Activated CD4-positive, alpha-beta T cell treated with anti-CD3 and anti-CD28 coated beads for 24 hours (primary cell): ENCODE measurements around the gene KLHDC8A.
"Not testable (repeated sequence)": the region's sequence is repeated elsewhere in the genome, so short reads cannot be mapped to it uniquely, and the experiment has no call there.

Source experiments
- DNase-seq, 2 donors: peaks; one replicate each; pipeline ENCODE4 v3.0.0-alpha.2; 2020; ENCODE audit warnings: low read depth in 2 of 2

Gene KLHDC8A, protein sequence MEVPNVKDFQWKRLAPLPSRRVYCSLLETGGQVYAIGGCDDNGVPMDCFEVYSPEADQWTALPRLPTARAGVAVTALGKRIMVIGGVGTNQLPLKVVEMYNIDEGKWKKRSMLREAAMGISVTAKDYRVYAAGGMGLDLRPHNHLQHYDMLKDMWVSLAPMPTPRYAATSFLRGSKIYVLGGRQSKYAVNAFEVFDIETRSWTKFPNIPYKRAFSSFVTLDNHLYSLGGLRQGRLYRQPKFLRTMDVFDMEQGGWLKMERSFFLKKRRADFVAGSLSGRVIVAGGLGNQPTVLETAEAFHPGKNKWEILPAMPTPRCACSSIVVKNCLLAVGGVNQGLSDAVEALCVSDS

DNA sequence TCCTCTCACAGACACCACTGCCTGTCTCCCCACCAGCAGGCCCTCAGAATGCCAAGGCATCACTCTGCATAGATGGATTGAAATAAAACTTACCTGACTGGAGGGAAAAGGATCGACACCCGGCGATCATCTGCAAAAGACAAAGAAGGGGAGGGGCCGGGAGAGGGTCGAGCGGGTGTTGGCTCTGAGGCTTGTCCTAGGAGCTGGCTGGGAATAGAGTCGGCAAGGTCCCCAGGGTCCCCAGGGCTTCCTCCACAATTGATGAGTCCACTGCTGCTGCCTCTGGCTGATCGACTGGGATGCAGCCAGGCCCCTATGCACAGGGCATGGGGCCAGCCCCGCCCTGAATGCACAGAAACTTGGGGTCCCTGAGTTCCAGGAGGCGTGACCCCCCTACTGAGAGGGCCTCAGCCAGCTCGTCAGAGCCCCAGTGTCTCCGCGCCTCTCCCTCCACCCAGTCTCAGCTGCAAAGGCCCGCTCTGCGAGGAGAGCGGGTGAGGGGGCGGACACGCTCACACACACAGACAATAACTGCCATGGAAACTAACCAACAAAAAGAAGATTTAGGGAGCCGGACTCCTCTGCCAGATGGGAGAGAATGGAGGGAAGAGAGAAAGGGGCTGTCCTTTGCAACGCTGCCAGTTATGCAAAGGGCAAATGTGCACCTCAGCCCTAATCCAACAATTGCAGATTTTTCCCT, at the start of gene KLHDC8A:
TSS of gene KLHDC8A (minus strand) at position 483 of the 700 bp plus-strand sequence. CDS start 13,318 bp downstream, outside the sequence.
- no peak for DNase-seq

DNA sequence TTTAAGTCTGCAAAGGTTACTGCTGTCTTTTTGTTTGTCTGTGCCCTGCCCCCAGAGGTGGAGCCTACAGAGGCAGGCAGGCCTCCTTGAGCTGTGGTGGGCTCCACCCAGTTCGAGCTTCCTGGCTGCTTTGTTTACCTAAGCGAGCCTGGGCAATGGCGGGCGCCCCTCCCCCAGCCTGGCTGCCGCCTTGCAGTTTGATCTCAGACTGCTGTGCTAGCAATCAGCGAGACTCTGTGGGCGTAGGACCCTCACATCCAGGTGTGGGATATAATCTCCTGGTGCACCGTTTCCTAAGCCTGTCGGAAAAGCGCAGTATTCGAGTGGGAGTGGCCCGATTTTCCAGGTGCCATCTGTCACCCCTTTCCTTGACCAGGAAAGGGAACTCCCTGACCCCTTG, 49.5 kb upstream of the KLHDC8A start:
- DNase-seq, result not testable (repeated sequence)

DNA sequence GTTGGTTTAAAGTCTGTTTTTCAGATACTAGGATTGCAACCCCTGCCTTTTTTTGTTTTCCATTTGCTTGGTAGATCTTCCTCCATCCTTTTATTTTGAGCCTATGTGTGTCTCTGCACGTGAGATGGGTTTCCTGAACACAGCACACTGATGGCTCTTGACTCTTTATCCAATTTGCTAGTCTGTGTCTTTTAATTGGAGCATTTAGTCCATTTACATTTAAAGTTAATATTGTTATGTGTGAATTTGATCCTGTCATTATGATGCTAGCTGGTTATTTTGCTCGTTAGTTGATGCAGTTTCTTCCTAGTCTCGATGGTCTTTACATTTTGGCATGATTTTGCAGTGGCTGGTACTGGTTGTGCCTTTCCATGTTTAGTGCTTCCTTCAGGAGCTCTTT, 47.8 kb upstream of the KLHDC8A start:
- not testable (repeated sequence) for DNase-seq

DNA sequence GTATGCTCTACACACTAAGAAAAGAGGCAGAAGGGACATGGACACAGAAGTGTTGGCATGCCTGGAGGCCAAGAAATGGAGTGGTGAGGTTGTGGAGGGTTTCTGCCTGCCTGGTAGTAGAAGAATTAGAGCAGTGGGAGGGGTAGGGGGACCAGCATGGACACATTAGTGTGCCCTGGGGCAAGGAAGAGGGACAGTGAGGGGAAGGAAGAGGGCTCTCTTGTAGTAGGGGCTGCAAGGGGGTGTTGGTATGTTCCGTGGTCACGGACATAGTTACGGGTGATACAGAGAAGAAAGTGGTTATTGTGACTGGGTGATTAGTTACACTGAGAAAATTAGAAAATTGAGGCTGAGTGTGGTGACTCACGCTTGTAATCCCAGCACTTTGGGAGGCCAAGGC, 41.9 kb upstream of the KLHDC8A start:
- no peak for DNase-seq

DNA sequence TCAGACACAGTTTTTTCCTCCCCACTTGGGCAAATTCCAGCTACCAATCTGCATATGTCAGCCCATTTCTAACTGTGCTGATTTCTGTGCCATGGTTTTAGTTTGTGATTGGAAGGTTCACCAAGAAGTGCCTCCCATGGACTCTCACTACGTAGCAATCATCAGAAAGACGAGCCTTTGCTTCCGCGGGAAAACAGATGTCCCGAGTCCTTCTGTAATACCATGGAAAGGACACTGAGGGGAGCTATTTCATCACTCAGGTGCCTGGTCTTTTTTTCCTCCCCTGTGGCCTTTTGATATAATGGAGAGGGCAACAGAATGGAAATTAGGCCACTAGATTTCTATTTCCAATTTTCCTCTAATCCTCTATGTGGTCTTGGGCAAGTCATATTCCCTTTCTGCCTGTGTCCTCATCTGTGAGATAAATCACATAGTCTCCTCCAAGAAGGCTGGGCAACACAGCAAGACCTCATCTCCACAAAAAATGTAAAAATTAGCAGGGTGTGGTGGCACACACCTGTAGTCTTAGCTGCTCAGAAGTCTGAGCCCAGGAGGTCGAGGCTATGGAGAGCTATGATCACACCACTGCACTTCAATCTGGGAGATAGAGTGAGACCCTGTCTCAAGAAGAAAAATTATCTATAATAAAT, 40.4 kb upstream of the KLHDC8A start:
- peak in 1 of 2 donors; percentile 3 for DNase-seq

DNA sequence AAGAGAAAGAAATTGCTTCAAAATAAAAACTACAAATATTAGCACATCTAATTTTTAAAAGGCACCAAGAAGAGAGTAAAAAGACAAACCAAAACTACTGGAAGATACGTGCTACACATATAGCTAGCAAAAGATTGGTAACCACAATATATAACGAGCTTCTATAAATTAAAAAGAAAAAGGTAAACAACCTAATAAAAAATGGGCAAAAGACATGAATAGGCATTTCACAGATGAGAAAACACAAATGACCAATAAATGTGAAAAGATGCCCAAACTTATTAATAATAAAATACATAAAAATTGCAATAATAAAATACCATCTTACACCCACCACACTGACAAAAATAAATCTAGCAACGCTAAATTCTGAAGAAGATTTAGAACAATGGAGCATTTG, 38.9 kb upstream of the KLHDC8A start:
- DNase-seq, result no peak

DNA sequence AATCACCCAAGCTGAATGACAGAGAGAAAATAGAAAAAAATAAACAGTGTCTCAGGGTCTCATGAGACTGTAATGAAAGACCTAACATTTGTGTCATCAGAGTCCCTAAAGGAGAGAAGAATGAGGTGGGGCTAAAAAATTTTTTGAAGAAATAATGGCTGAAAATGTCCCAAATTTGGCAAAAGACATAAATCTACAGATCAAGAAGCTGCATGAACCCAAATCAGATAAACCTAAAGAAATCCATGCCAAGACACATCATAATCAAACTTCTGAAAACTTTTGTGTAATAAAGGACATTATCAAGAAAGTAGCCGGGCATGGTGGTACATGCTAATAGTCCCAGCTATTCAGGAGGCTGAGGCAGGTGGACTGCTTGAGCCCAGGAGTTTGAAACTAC, 35.9 kb upstream of the KLHDC8A start:
- DNase-seq, result no peak

DNA sequence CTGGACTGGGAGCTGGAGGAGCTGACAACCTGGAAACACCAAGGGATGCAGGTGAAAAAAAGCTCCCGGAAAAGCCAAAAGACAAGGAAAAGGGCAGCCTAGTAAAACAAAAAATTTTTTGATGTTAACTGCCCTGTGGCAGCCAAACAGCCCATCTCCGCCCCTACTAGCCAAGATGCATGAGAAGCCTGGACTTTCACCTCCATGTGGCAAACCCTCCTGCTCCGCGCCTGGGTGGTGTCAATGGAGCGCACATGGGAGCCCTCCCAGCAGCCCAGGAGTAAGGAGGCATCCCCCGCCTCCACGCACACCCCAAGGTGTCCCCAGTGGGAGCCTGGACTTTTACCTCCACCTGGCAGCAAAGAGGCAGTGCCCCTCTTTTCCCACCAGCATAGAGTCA, 34.7 kb upstream of the KLHDC8A start:
- DNase-seq, result no peak

DNA sequence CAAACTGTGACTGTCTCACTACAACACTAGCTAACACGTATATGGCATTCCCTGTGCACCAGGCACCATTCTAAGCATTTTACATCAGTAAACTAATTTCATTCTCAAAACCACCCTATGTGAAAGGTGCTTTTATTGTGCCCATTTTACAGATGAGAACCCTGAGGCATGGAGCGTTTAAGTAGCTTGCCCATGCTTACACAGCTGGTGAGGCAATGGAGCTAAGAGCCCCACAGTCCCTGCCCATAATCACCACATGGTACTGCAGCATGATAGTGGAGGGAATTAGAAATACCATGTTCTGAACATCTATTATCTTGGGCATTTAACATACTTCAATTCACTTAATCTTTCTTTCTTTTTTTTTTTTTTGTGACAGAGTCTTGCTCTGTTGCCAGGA, 31.1 kb upstream of the KLHDC8A start:
- DNase-seq, result no peak

DNA sequence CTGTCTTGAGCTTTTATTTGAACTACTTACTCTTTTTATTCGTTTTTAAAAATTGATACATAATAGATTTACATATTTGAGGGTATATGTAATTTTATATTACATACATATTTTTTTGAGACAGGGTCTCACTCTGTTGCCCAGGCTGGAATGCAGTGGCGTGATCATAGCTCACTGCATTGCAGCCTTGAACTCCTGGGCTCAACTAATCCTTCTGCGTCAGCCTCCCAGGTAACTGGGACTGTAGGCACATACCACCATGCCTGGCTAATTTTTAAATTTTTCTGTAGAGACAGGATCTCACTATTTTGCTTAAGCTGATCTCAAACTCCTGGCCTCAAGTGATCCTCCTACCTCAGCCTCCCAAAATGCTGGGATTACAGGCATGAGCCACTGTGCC, 26.3 kb upstream of the KLHDC8A start:
- not testable (repeated sequence) for DNase-seq

DNA sequence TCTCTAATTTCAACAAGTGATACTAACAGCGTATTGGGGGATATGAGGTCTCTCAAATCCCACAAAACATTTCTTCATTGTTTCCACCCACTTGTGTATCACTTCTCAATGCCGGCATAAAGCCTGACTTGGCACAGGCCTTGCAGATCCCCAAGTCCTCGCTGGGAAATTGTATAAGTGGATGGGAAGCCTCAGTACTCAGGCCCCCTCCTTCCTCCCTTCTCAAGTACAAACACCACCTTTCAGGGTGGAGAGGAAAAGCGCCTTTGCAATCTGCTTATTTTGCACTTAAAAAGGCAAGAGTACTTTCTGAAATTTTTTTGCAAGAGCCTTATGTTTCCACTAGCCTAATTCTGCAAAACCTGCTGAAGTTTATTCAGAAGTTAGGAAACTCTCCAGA, 25.8 kb upstream of the KLHDC8A start:
- no peak for DNase-seq

DNA sequence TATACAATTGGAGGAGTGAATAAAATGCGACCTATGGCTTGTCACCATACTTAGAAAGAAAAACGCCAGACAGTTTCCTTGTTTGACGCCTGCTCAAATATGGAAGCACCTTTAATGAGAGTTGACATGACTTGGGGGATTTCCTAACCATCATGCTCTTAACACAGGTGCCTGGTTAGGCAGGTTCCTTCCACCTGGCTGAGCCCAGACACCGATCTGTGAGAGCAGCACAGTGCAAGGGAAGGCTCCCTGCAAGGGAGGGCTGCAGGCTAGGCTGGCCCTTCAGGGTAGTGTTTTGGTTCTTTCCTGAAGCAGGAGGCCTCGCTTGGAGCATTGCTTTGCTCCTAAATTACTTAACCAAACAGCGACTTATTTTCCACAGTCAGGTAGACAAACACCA, 24.6 kb upstream of the KLHDC8A start:
- DNase-seq, result no peak

DNA sequence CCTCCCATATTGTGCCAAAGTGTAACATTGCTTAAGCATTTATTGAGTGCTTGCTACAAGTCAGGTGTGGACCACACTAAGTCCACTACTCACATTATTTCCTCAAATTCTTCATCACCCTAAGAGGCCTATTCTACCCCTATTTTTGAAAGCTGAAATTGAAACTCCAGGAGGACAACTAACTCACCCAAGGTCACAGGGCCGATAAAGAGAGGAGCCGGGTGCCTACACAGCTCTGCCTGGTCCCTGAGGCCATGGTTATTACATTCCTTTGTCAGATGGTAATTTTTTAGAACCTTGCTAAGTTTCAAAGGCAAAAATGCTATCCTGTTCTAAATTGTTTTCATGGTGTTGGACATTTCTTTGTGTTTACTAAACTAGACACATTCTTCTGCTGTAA, 24.2 kb upstream of the KLHDC8A start:
- DNase-seq, result no peak

DNA sequence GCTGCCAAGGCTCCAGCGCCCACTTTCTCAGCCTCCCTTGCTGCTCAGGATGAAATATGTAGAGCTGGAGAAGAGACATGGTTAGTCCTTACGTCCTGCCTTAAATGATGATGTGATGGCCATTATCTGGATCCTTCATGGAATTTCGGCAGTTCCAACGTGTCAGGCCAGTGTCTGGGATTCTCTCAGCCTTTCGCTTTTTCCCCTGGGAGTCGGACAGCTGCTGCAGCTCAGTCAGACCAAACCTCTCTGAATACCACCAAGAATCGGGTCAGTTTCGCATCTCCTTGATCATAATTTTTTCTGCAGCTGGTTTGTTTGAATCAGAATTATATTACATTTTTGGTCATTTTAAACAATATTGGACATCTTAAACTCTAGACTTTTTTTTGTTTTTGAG, 22.3 kb upstream of the KLHDC8A start:
- DNase-seq, result no peak

DNA sequence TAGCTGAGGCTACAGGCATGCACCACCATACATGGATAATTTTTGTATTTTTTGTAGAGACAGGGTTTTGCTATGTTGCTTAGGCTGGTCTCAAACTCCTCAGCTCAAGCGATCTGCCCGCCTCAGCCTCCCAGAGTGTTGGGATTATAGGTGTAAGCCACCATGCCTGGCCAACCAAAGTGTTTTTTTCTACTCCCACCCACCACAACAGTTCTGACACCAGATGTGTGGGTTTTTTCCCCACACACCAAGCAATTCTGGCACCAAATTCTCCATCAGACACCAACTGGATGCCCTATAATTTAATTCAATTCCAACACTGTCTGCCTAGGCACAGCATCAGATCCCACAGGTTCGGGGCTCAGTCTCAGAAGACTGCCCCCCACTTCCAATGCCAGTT, 20.6 kb upstream of the KLHDC8A start:
- no peak for DNase-seq

DNA sequence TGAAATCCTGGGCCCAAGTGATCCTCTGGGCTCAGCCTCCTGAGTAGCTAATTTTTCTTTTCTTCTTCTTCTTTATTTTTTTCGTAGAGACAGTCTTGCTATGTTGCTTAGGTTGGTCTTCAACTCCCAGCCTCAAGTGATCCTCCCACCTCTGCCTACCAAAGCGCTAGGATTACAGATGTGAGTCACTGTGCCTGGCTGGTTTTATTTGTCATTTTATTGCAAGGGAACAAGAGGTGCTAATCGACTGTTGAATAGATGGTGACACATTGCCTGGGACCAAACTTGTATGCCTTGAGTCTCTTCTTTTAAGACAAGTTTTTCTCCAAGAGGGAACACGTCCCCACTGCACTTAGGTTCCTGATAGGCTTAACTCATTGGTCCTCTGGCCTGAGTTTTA, 20.0 kb upstream of the KLHDC8A start:
- no peak for DNase-seq

DNA sequence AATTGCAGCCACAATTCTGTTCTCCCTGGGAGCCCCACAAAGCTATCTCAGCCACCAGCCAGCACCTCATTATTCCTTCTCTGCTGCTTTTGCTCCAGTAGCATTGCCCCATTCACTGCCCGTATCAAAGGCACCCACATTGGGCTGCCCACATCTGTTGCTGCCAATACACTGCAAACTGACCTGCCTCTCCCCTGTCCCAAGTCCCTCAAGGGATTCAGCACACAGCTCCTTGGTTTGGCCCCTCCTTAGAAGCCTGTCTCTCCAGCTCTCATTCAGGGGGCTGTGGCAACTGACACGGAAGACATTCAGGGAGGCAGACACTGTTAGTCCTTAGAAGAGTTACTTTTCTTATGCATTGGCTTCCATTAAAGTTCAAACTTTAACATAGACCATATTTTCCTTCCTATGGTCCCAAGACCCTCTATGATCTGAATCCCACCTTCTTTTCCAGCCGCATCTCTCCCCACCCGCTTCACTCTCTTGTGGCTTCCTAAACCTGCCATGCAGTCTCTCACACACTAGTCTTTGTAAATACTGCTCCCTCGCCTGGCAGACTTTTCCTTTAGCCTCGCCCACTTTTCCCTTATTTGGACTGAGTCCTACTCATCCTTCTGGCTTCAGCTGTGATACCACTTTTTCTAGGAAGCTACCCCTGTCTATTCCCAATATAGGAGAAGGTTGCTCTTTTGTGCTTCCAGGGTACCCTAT, 19.3 kb upstream of the KLHDC8A start:
- no peak for DNase-seq

DNA sequence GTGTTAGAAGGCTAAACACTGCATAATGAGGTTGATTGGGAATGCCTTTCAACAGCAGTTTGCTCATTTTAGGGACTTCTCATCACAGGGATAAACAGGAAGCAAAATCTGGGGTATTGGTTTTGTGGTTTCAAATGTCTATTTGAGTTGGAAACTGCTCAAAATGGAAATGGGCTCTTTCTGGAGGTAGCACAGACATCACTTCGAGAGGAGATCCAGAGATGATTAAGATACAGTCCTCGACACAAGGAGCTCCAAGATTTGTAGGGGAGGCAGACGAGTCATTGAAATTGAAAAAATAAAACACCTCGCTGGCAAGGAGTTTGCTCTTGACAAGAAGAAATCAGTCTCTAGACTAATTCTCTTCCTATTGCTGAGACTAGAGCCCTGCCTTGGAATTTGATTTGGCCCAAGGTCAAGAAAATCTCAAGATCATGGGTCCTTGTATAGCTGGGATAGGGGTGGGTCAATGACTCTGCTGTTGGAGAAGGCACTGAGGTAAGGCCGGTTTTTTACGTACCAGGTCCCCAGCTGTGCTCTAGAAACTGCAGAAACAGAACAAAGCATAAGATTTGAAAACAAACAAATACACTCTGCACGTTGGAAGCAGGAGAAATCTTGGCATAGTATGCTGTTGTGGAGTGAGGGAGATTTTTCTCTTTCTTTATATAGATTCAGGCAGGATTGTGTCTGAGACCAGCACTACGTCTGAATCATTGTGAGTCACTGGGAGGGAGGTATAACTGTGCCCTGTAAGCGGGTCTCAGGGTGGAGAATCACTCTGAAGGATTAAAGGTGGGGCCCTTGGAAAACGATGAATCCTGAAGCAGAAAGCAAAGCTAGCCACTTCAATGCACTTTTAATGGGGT, 17.7 kb upstream of the KLHDC8A start:
- no peak for DNase-seq

DNA sequence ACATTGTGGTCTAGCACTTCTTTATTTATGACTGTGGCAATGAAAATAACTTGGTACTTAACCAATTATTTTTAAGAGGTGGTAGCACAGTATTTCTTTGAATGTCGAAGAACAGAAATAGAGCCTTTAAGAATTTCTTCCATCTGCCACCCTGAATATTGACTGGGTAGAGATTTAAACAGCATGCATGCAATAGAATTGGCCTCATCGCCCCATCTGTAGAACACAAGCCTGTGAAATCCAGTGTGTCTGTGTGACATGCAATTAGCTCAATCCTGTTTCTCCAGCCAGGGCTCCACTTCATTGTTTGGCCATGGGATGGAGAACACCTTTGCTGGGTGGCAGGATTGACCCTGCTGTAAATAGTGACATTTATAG, 17.1 kb upstream of the KLHDC8A start:
- DNase-seq, result no peak

DNA sequence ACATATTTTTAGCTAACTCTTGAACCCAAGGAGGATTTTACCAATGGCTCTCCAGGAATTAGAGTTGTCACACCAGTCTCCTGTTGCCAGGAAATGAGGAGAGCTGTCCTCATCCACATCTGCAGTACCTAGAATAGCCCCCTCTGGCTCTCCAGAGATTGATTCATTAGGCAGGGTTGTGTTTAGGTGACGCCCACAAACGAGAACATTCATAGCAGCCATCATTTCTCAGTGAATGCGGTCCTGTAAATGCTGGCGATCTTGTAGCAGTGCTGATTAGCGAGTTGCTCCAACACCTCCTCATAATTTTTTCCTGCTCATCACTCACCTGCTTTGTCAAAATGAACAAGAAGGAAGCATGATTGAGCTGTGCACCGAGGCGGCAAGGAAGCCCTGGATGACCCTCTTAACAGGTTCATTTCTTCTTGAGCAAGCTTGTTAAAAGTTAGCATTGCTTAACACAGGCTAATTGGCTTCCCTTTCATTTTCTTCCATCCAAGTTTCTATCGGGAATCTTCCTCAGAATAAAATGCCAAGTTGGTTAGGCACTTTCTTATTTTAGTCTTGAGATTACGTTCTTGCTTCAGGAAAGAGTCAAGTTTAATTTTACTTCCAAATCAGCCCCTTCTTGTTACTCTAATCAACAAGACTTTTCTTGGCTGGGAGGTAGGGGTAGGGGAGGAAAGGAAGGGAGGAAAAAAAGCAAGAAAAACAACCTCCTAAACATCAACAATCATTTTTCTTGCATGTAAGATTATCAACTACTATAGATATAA, 16.5 kb upstream of the KLHDC8A start:
- no peak for DNase-seq
